ENCODE measurements around the gene MYO5C.
"Not testable (repeated sequence)": the region's sequence is repeated elsewhere in the genome, so short reads cannot be mapped to it uniquely, and the experiment has no call there.

The MYO5C gene

DNA sequence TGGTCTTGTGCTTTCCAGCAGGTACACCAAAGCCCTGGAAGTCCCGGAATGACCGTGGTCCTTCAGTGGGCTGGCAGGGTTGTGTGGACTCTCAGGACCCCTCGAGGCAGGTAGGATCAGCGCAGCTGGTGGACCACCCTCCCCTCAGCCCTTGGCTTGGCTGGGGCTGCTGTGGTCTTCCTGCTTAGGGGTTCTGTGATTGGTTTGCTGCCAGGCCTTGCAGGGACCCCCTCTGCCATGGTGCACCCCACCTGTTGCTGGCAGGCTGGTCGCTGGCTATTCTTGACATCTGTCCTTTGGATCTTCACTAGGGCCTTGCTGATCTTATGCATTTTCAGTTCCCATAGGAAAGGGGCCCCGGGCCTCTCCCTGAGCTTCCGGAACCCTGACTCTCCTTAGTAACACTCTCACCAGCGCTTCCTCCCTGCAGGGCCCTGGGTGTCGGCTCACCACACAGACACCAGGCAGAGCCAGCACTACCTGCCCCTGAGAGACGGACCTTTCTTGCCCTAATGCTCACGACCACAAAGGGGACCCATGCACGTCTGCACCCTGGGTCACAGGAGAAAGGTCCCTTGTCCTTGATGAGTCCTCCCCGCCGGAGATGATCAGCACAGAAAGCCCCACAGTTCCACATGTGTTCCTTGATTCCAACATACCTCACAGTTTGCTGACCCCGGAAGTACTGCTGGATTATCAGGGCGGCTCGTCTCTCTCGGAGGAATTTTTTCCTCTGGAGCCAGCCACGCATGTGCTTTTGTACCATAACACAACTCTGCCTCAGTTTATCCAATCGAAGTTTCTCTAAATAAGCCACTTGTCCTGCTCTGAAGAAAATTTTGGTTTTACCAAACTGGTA, 51.7 kb downstream of the MYO5C start:
- DNase-seq: no peak

DNA sequence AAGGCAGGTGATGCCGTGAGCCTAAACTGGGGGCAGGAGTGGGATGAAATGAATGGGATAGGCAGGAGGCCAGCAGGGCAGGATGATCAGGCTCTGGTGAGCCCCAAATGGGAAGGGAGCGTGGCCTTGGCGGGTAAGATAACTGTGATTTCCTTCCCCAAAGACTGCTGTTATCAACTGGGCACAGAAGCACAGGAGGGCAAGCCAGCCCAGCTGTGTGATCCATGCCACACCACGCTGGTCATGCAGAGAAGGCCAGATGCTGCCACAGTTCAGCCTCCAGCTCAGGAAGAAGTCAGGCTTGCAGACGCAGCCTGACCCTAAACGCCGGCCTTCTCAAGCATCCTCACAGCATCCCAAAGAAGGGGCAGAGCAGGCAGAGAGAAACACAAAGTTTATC, 52.3 kb downstream of the MYO5C start:
- no peak for DNase-seq

DNA sequence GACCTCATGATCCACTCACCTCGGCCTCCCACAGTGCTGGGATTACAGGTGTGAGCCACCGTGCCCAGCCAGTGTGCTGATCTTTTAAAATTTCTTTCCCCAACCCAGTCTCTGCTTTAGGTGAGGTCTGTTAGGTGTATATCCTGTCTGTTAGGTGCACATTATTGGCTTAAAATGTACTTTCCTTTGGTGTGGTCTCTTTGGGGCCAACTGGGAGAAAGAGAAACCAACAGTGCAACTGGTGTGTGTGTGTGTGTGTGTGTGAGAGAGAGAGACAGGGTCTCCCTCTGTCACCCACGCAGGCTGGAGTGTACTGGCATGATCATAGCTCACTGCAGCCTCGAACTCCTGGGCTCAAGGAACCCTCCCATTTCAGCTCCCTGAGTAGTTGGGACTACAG, 54.1 kb downstream of the MYO5C start:
- peak; percentile 20 for DNase-seq

DNA sequence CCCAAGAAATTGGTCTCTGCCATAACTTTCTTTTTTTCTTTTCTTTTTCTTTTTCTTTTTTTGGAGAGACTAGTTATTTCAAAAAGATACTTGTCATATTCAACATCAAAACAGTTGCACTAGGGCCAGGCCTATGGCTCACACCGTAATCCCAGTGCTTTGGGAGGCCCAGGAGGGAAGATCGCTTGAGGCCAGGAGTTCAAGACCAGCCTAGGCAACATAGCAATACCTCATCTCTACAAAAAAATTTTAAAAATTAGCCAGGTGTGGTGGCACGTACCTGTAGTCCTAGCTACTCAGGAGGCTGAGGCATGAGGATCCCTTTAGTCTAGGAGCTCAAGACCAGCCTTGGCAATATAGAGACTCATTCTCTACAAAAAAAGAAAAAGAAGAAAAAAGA, 55.4 kb downstream of the MYO5C start:
- no peak for DNase-seq

DNA sequence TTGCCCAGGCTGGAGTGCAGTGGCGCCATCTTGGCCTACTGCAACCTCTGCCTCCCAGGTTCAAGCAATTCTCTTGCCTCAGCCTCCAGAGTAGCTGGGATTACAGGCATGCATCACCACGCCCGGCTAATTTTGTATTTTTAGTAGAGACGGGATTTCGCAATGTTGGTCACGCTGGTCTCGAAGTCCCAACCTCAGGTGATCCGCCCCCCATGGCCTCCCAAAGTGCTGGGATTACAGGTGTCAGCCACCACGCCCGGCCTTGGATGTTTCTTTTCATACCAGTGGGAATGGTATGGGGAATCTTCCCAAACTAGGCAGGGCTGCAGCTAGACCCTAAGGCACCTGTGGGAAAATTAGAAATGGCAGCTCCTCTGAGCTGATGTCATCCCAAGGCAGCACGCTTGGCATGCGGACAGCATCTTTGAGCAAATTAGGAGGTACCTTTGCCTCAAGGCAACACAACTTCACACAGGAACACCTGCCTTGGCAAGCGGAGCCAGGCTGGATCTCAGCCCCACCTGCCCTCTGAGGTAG, 56.5 kb downstream of the MYO5C start:
- not testable (repeated sequence) for DNase-seq

DNA sequence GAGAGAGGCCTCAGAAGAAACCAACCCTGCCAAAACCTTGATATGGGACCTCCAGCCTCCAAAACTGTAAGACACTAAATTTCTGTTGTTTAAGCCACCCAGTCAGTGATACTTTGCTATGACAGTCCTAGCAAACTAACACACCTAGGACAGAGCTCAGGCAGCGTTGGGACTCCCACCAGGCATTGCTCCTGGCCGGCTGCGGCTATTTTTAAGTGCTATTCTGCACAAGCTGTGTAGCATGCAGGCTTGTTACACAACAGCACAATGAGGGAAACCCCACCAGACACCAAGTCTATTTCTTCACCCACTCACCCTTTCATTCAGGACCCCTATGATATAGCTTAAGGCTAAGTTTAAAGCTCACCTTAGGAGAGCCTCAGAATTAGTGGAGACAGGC, 57.5 kb downstream of the MYO5C start:
- DNase-seq: no peak

DNA sequence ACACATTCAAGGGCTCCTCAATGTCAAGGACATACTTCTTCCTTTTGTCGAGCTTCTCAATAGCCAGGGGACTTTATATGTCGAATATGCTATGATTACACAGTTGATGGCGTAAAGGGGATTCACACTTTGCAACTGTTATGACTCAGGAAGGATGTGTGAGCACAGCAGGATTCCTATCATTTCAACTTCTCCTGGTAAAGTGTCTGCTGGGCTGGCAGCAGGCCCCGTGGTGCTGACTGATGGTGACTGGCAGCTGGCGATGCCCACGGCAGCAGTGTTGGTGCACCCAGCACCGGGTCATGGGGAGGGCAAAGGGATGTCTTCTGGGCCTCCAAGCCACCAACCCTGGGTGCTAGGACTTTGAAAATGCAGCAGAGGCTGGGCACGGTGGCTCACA, 59.6 kb downstream of the MYO5C start:
- no peak for DNase-seq

DNA sequence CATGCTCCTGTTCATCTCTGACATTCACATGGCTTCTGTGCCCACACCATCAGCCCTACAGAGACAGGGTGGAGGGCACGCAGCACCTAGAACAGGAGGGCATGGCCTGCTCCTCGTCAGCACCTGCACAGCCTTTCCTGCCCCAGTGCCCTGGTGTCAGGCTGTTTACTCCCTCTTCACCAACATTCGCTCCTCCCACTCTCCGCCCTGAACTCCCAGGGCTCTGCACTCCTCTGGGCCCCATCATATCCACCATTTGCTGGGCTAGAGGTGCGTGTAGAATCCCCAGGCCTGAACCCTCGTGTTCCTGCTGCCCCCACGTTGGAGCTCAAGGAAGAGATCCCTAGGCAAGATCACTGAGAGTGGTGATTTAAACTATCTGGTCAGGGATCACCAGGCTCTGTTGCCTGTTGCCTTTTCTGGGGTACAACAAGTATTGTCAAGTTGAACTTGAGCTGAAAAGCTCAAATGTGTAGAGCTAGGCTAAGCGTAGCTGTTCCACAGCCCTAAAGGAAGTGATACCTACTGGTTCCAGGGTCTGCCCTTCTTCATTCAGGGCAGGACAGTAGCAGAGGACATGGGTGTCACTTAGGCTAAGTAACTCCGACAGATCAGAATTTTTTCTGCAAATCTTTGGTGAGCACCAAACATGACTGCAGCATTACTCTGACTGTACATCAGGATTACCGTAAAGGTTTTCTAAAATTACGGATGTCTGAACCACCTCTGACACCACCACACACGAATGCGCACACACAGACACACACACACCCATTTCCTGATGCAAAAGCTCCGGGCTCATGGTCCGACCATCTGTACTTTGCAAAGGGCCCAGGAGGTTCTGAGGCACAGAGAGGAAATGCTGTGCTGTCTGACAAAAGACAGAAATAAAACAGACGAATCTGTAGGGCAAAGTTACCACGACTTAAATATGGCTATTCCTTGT, 60.7 kb downstream of the MYO5C start:
- peak; percentile 68 for DNase-seq

DNA sequence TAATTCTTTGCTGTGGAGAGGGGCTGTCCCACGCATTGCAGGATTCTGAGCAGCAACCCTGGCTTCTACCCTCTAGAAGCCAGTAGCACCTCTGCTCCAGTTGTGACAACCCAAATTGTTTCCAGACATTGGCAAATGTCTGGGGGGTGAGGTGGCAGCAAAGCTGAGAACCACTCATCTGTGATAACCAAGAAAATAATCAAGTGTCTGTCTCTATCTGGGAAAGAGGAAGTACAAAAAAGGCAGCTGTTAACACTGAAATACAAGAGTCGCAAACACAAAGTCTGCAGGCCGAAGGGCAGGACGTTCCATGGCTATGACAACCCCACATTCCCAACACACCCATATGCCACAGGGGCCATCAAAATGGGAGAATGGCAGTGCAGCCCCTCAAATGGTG, 62.2 kb downstream of the MYO5C start:
- peak; percentile 16 for DNase-seq

DNA sequence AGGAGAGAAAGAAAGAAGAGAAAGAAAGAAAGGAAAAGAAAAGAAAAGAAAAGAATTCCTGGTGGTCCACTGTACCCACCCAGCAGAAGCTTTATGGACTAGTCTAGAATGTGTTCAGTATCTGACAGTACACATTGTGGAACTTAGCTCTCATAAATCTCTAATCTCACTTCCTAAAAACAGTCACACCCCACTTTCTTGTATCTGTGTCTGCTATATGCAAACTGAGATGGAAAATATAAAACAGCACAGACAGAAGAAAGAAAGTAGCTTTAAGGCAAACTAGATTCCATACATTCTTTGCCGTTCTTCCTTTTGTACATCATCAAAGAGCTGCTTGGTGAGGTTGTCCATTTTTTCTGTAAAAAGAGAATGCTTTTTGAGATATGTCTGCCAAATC, 63.3 kb downstream of the MYO5C start:
- DNase-seq: no peak

DNA sequence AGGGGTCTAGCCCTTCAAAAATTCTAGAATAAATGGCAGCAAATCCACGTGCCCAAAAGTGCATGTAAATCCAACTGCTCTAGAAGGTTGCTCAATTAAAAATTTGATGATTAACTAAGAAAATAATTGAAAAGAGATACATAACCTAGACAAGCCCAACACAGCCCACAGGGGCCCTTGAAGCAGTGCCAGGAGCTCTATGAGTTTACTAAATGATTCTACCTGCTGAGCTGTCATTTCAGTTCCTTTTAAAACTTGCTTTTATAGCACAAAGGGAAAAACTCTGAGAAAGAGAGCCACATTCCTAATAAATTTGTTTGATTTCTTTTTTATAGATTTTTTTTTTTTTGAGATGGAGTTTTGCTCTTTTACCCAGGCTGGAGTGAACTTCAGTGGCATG, 65.5 kb downstream of the MYO5C start:
- no peak for DNase-seq

DNA sequence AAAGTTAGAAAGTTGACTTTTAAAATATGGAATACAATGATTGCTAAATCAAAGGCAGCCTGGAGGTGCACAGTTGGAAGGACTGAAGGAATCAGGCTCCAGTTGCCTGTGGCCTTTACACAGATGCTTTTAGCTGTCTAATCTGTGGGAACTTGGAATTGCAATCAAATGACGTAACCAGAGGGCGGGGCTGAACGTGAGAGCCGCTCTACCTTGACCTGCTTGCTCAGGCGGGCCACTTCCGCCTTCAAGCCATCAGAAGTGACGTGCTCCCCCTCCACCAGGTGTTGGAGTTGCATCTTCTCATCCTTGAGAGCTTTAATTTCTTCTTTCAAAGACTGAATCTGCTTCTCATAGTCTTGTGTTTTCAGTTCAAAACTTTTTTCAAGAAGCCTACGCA, 66.7 kb downstream of the MYO5C start:
- no peak for DNase-seq

DNA sequence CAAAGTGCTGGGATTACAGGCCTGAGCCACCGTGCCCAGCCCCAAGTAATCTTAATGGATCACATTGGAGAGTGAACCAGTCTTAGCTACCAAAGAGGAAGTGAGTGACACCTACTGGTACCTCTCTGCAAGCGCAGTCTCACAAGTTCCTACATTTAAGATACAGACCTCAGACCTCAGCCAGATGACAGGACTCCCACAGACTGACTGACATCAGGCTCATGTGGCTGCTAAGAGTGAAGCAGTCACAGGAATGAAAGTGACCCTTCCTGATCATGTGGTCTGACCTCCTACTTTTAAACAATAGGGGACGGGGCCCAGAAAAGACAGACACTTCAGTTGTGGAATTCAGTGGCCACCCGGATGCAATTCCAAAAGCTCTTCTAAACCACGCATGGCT, 68.1 kb downstream of the MYO5C start:
- DNase-seq: peak; percentile 73

DNA sequence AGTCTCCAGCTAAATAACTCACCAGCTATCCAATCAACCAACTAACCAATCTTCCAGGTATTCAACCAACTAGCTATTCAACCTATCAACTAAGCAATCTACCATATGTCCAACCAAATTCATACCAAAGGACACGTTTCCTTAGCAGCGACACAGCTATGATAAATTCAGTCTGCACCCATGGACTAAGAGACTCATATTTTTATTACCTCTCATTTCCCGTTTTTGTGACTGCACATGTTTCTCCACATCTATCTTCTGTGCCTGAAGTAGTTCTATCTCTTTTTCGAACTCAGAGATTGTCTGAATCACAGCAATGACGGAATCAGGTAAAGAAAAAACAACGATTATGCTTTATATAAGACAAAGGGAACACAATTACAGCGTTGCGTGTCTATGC, 70.4 kb downstream of the MYO5C start:
- no peak for DNase-seq

DNA sequence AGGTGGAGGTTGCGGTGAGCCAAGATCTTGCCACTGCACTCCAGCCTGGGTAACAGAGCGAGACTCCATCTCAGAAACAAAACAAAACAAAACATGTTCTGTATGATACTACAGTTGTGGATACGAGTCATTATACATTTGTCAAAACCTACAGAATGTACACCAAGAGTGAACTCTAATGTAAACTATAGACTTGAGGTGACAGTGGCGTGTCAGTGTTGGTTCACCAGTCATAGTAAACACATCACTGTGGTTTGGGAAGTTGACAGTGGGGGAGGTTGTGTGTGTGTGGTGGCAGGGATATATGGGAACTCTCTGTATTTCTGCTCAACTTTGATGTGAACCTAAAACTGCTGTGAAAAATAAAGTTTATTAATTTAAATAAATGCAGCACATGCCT, 71.4 kb downstream of the MYO5C start:
- DNase-seq: no peak

DNA sequence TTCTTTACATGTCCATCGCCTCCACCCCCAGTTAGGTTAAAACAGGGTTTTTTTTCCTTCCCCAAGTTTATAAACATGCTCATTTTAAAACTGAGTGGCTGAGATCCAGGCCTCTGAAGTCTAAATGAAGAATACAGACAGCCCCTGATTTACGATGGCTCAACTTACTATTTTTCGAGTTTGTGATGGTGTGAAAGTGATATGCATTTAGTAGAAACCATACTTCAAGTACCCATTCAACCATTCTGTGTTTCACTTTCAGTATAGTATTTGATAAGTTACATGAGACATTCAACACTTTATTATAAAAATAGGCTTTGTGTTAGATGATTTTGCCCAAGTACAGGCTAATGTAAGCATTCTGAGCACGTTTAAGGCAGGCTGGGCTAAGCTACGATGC, 73.9 kb downstream of the MYO5C start:
- no peak for DNase-seq

DNA sequence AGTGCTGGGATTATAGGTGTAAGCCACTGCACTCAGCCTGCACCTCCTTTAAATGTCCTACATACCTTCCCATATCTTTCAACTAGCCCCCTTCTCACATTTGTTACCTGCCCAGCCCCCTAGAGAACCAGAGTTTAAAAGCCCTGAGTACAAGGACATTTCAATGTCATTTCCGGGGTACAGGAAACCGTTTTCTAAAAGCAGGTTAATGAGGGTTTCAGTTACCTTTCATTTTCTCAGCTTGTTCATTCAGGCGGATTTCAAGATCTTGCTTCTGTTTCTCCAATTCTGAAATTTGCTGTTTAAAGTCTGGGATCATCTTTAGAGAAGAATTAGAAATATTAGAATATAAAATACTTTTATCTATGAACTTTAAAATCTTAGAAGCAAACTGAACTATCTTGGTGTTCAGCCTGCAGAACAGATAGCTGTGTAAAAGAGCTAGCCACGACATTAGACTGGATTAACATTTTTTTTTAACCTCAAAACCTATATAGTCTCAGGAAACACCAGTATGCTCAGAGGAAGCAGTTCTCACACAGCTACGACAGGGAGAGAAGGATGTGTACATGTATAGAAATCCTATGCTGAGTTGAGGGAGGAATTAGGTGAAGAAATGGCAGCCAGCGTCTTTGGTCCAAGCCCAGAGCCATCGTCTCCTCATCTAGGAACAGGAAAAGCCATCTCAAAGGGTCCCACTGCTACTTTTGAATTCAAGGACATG, 74.5 kb downstream of the MYO5C start:
- DNase-seq: no peak

DNA sequence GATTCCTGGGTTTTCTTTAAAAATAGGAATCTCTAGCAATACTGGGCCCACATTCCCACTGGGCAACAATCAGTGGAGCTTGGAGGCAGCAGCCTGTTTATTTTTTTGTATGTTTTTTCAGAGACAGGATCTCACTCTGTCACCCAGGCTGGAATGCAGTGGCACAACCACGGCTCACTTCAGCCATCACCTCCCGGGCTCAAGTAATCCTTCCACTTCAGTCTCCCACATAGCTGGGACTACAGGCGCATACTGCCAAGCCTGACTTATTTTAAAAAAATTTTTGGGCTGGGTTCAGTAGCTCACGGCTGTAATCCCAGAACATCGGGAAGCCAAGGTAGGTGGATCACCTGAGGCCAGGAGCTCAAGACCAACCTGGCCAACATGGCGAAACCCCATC, 75.4 kb downstream of the MYO5C start:
- DNase-seq: no peak

DNA sequence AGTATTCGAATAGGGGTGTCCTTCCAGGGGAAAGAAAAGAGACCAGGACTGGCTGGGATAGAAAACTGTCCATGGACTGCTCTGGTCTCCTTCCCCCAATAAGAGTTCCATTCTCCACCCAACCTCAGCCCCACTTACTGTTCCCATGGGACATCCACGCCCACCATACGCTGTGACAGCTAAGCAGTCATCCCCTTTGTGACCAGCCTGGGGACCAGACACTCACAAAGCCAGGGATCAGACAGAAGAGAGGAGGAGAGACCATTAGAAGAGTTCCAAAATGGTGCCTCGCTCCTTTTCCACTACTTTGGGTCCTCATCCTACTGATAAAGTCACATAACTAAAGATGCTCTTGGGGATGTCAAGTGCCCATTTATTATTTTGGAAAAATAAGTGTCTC, 76.8 kb downstream of the MYO5C start:
- no peak for DNase-seq

DNA sequence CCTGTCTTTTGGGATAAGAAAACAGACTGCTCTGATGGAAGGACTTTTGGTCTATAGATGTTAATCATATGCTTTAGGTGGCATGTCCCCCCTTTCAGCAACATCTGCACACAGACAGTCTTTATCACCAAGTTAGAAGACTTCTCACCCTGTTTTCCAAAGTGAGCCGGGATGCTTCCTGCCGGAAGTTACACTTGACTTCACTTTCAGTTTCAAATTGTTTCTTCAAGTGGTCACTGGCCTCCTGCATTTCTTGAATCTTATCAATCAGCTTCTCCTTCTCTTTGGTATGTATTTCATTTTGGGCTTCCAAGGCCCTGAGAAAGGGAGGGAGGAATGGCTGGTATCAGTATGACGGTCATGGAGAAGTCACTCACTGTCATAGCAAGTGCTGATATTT, 77.2 kb downstream of the MYO5C start:
- no peak for DNase-seq

DNA sequence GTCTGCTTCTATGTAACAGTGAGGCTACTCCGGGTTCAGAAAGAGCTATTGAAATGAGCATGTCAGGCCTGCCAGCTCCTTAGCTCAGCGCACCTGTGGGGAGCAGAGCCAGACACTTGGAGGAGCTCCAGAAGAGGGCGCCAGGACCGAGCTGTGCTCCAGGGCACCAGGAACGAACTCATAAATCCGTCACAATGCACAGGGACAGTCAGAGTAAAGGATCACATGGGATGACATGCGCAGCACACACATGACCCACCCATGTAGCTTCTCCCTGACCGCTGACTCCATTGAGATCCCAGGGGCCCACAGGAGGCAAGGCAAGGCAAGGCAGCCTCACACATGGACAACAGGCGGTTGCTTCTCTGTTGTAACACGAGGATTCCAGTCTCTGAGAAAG, 78.4 kb downstream of the MYO5C start:
- peak; percentile 40 for DNase-seq

DNA sequence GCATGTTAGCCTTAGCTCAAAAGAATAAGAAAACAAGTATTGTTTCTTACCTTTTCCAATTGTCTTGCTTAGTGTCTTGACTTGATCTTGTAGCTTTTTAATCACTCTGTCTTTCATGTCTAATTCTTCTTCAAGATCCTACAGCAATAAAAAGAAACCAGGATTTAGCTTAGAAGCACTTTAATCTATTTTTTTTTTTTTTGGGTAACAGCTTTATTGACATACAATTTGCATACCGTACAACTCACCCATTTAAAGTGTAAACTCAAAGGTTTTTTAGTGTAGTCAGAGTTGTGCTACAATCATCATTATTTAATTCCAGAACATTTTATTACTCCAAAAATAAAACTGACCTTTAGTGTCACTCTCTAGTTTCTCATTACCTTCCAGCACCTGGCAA, 81.1 kb downstream of the MYO5C start:
- DNase-seq: no peak

DNA sequence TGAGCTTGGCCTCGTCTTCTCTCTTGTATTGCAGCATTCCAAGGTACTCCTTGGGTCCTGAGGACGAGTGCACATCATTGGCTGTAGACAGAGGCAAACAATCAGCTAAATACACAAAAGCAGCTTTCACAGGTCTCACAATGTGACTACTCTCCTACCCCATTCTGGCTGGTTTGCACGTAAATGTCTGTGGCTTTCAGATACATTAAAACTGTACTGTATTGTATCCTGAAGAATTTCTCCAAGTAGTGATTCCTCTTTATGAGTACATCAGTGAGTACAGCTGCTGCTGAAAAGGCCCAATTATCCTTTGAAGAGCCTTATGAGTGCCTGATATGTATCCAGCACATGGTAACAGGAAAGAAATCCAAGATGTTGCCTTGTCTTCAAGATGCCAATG, 82.4 kb downstream of the MYO5C start:
- no peak for DNase-seq

Measured in CD4-positive, alpha-beta T cell treated with Interleukin-6 for 4 hours (primary cell).